Measurements from ENCODE around the gene POLR2H. TPM values are rescaled to one million over a fixed set of nuclear protein-coding genes. Genes with fewer than 3 reads are reported as not detected.
A peak's percentile ranks its signal among the peaks of the same experiment; 100 is the strongest.

The POLR2H gene
- polyA plus RNA-seq, 1 experiment = 72.0 TPM

DNA sequence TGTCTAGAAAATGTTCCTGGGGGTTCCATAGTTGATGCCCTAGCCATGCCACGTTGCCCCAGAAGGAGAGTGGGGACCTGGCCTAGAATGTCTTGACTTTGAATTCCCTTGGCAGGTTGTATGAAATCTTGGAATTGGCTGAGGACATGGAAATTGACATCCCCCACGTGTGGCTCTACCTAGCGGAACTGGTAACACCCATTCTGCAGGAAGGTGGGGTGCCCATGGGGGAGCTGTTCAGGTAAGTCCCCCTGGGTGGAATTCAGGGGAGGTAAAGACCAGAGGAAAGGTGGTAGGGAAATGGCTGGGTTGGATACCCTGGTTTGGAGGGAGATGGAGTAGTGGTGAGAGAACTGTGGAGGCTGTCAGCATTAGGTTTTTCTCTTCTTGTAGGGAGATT lies 33.0 kb upstream of the POLR2H start:
- ChIA-PET CTCF (interaction anchor here (1.3 kb wide), 1 partner anchor 8 kb away, joined by 4 read pairs; the partner anchor contains the start of gene FAM131A), POLR2A (no interaction called here)
- no peak for DNase-seq (ENCODE audit: low read depth)
- Histone ChIP-seq H3K36me3 (ENCODE audit: control insufficient read depth, insufficient read depth, low read length) (peaks cover 69% of the 10 kb centered on the region), H3K4me3 (ENCODE audit: low read depth, low read length) (no peak overlapping the region), H3K27me3 (ENCODE audit: control insufficient read depth, insufficient read depth, low read length) (no peaks in the 10 kb centered on the region)
- TF ChIP-seq, protein P1, sequence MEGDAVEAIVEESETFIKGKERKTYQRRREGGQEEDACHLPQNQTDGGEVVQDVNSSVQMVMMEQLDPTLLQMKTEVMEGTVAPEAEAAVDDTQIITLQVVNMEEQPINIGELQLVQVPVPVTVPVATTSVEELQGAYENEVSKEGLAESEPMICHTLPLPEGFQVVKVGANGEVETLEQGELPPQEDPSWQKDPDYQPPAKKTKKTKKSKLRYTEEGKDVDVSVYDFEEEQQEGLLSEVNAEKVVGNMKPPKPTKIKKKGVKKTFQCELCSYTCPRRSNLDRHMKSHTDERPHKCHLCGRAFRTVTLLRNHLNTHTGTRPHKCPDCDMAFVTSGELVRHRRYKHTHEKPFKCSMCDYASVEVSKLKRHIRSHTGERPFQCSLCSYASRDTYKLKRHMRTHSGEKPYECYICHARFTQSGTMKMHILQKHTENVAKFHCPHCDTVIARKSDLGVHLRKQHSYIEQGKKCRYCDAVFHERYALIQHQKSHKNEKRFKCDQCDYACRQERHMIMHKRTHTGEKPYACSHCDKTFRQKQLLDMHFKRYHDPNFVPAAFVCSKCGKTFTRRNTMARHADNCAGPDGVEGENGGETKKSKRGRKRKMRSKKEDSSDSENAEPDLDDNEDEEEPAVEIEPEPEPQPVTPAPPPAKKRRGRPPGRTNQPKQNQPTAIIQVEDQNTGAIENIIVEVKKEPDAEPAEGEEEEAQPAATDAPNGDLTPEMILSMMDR (IDR thresholded peaks at IDR 0.05; ENCODE audit: insufficient read depth, low read depth, low read length) = no peak

DNA sequence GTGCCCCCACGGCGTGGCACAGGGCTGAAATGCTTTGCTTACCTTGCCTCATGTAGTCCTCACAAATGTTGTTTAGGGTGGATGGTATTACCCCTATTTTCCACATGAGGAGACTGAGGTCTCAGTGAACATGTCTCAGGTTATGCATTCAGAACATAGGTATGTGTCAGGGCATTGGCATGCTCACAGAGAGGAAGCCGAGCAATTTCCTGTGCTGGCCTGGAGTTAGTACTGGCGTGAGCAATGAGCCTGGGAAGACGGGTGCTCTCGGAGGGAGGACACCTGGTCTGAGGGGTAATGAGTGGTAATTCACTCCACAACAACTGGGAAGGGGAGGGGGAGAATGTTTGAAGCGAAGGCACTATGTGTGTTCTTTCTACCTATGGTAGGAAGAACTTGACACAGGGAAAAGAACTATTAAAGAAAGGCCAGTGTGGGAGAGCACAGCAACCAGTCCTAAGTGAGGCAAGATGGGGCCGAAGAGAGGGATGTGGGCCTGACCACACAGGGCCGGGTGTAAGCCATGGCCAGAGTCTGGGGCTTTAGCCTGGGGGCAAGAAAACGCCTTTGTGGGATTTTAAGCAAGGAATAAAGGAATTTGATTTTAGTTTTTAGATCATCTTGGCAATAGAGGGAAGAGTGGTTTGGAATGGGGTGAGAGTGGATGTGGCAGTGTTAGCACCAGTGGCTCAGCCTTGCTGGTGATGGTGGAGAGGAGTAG lies 29.0 kb upstream of the POLR2H start:
- CTCF ChIA-PET = no interaction called here
- no peaks in the 10 kb centered on the region for H3K27me3 ChIP-seq (ENCODE audit: control insufficient read depth, insufficient read depth, low read length)
- peak; percentile 63 for DNase-seq (ENCODE audit: low read depth)
- H3K4me3 ChIP-seq (ENCODE audit: low read depth, low read length) = no peak overlapping the region
- peaks cover 42% of the 10 kb centered on the region for H3K36me3 ChIP-seq (ENCODE audit: control insufficient read depth, insufficient read depth, low read length)
- POLR2A ChIA-PET = no interaction called here
- TF ChIP-seq, protein P1 (IDR thresholded peaks at IDR 0.05; ENCODE audit: insufficient read depth, low read depth, low read length) = no peak

DNA sequence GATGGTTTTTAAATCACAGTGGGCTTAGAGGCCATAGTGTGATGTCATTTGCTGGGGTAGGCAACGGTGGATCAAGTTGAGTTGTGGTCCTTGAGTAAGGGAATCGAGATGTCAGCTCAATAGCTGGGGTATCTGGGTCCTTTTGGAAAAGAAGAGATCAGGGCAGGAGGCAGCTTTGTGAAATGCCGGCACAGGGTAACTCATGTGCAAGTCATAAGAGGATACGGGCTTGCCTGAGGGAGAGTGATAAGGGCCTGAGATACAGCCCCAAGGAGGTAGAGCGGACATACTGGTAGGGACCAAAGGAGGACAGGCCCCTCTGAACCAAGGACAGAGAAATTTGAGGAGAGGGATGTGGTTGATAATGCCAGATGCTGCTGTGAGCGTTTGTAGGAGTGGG lies 28.3 kb upstream of the POLR2H start:
- TF ChIP-seq, protein P1 (IDR thresholded peaks at IDR 0.05; ENCODE audit: insufficient read depth, low read depth, low read length) = no peak
- no peak for DNase-seq (ENCODE audit: low read depth)
- no peaks in the 10 kb centered on the region for H3K27me3 ChIP-seq (ENCODE audit: control insufficient read depth, insufficient read depth, low read length)
- ChIA-PET POLR2A (no interaction called here), CTCF (interaction anchor here (0.7 kb wide), 1 partner anchor 13 kb away, joined by 3 read pairs; no protein-coding TSS in a partner anchor)
- no peak overlapping the region for H3K4me3 ChIP-seq (ENCODE audit: low read depth, low read length)
- peaks cover 37% of the 10 kb centered on the region for H3K36me3 ChIP-seq (ENCODE audit: control insufficient read depth, insufficient read depth, low read length)

DNA sequence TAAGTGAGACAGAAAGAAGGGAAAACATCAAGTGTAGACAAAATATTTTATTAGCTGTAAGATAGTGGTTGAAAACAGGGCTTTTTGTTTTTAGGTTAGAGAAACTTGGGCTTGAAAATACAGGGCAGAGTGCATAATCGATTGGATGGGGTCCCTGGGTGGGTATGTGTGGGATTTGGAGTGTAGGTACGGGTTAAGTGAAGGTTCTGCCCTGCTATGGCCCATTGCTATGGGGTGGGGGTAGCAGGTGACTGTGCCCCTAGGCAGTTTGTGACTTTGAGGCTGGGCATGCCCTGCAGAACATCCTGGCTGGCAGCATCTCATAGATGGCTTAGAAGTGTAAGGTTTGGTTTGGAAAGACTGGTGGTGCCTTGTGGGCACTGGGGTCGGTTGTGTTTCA lies 27.8 kb upstream of the POLR2H start:
- CTCF ChIA-PET = interaction anchor here (0.7 kb wide), 1 partner anchor 14 kb away, joined by 3 read pairs; no protein-coding TSS in a partner anchor
- Histone ChIP-seq H3K36me3 (ENCODE audit: control insufficient read depth, insufficient read depth, low read length) (peaks cover 32% of the 10 kb centered on the region), H3K27me3 (ENCODE audit: control insufficient read depth, insufficient read depth, low read length) (no peaks in the 10 kb centered on the region), H3K4me3 (ENCODE audit: low read depth, low read length) (no peak overlapping the region)
- no peak for DNase-seq (ENCODE audit: low read depth)
- POLR2A ChIA-PET = no interaction called here
- TF ChIP-seq, protein P1 (IDR thresholded peaks at IDR 0.05; ENCODE audit: insufficient read depth, low read depth, low read length) = no peak

DNA sequence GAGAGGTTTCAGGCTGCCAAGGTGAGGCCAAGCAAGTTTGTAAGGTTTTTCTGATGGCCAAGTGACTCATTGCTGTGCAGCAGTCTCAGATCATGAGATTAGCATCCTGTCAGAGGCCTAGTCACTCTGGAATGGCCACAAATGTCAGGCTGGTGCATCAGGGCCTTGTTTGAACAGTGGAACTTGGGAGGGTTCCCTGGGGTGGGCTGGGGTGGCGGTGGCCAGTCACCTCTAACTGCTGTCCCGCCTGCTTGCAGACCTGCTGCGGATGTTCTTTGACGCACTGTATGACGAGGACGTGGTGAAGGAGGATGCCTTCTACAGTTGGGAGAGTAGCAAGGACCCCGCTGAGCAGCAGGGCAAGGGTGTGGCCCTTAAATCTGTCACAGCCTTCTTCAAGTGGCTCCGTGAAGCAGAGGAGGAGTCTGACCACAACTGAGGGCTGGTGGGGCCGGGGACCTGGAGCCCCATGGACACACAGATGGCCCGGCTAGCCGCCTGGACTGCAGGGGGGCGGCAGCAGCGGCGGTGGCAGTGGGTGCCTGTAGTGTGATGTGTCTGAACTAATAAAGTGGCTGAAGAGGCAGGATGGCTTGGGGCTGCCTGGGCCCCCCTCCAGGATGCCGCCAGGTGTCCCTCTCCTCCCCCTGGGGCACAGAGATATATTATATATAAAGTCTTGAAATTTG lies 26.9 kb upstream of the POLR2H start:
- TF ChIP-seq, protein P1 (IDR thresholded peaks at IDR 0.05; ENCODE audit: insufficient read depth, low read depth, low read length) = no peak
- no peak for DNase-seq (ENCODE audit: low read depth)
- peaks cover 28% of the 10 kb centered on the region for H3K36me3 ChIP-seq (ENCODE audit: control insufficient read depth, insufficient read depth, low read length)

More for the DNA sequence above, 26.9 kb upstream of the POLR2H start:
- ChIA-PET POLR2A (no interaction called here), CTCF (no interaction called here)
- Histone ChIP-seq H3K4me3 (ENCODE audit: low read depth, low read length) (no peak overlapping the region), H3K27me3 (ENCODE audit: control insufficient read depth, insufficient read depth, low read length) (no peaks in the 10 kb centered on the region)
